IMR-90 (cell line): ENCODE results near the gene PRODH. TPM values are rescaled to one million over a fixed set of nuclear protein-coding genes. Genes with fewer than 3 reads are reported as not detected.

Experiments used
- ATAC-seq: fragments of 200-7000 bp; cut with Tn5 transposase; 2 replicates; pipeline ENCODE4 v1.9.1; 2020; ENCODE audit warnings: low read depth, mild to moderate bottlenecking, moderate library complexity
- Bru-seq: library from RNA; stranded (reverse); fragments of 400-500 nt; gene quantifications from one replicate; lab custom pipeline; 2021; lab: Mats Ljungman, UMichigan
- BruChase-seq, 2 experiments: library from RNA; stranded (reverse); fragments of 400-500 nt; gene quantifications; one replicate each; lab custom pipeline; 2021; lab: Mats Ljungman, UMichigan
- BruUV-seq: library from RNA; stranded (reverse); fragments of 400-500 nt; replicated peaks from 2 replicates; lab custom pipeline; 2021; lab: Mats Ljungman, UMichigan
- CTCF ChIA-PET: fragments of 300-600 bp; formaldehyde crosslinking; extraction: SDS; loops from one replicate; lab custom pipeline; 2021; ENCODE audit warnings: antibody characterized with exemption; lab: Yijun Ruan, JAX
- POLR2A ChIA-PET: fragments of 300-600 bp; sonication (Branson Sonifier 250); formaldehyde crosslinking; loops from one replicate; lab custom pipeline; 2022; ENCODE audit warnings: antibody characterized with exemption; ENCODE audit not compliant: unreplicated experiment; lab: Charles Lee
- DNase-seq: peaks from one replicate; pipeline ENCODE4 v3.0.0; 2013
- H2AFZ ChIP-seq: replicated peaks from 2 replicates; pipeline ENCODE3; 2013; ENCODE audit warnings: low read length, mild to moderate bottlenecking; ENCODE audit not compliant: poor library complexity
- H2AK5ac ChIP-seq: 2 replicates; pipeline ENCODE4 v1.6.1; 2013; ENCODE audit warnings: low read depth, low read length, inconsistent platforms
- H2AK9ac ChIP-seq: replicated peaks from 2 replicates; pipeline ENCODE3; 2013; ENCODE audit warnings: mild to moderate bottlenecking, low read depth, low read length, moderate library complexity; ENCODE audit not compliant: poor library complexity
- H2BK120ac ChIP-seq: 2 replicates; pipeline ENCODE4 v1.6.1; 2013; ENCODE audit warnings: low read depth, low read length, inconsistent platforms
- H2BK15ac ChIP-seq: 3 replicates; pipeline ENCODE4 v1.6.1; 2013; ENCODE audit warnings: low read depth, low read length, inconsistent platforms
- H2BK20ac ChIP-seq: 2 replicates; pipeline ENCODE4 v1.6.1; 2013; ENCODE audit warnings: low read depth, mild to moderate bottlenecking, inconsistent platforms, low read length, moderate library complexity
- H2BK5ac ChIP-seq: 2 replicates; pipeline ENCODE4 v1.6.1; 2013; ENCODE audit warnings: mild to moderate bottlenecking, low read depth, low read length, inconsistent platforms; ENCODE audit not compliant: poor library complexity, severe bottlenecking
- H3K14ac ChIP-seq: replicated peaks from 2 replicates; pipeline ENCODE4 v1.6.1; 2013; ENCODE audit warnings: low read depth, low read length, inconsistent platforms
- H3K18ac ChIP-seq: 2 replicates; pipeline ENCODE4 v1.6.1; 2013; ENCODE audit warnings: low read depth, low read length, control low read depth
- H3K23ac ChIP-seq: 2 replicates; pipeline ENCODE4 v1.6.1; 2013; ENCODE audit warnings: low read depth, low read length, inconsistent platforms
- H3K27ac ChIP-seq: 2 replicates; pipeline ENCODE4 v1.5.1; 2013; ENCODE audit warnings: mild to moderate bottlenecking, control low read depth, low read length; ENCODE audit not compliant: insufficient read depth
- H3K27me3 ChIP-seq: 2 replicates; pipeline ENCODE4 v1.6.1; 2013; ENCODE audit warnings: low read length; ENCODE audit not compliant: control insufficient read depth, insufficient read depth
- H3K36me3 ChIP-seq: 2 replicates; pipeline ENCODE4 v1.6.1; 2013; ENCODE audit warnings: low read length, mixed read lengths; ENCODE audit not compliant: control insufficient read depth, insufficient read depth
- H3K4ac ChIP-seq: 2 replicates; pipeline ENCODE4 v1.6.1; 2013; ENCODE audit warnings: low read depth, low read length, inconsistent platforms
- H3K4me1 ChIP-seq: 2 replicates; pipeline ENCODE4 v1.6.1; 2013; ENCODE audit warnings: low read length, mixed read lengths; ENCODE audit not compliant: control insufficient read depth, insufficient read depth
- H3K4me2 ChIP-seq: 2 replicates; pipeline ENCODE4 v1.6.1; 2013; ENCODE audit warnings: low read depth, mild to moderate bottlenecking, control low read depth, low read length, moderate library complexity
- H3K4me3 ChIP-seq: 2 replicates; pipeline ENCODE4 v1.5.1; 2013; ENCODE audit warnings: low read depth, mild to moderate bottlenecking, control low read depth, low read length, moderate library complexity; ENCODE audit not compliant: insufficient read depth
- H3K56ac ChIP-seq: 2 replicates; pipeline ENCODE4 v1.6.1; 2013; ENCODE audit warnings: low read length, inconsistent platforms; ENCODE audit not compliant: insufficient read depth; ENCODE audit errors: extremely low read depth
- H3K79me1 ChIP-seq, 2 experiments: 2 replicates each; pipeline ENCODE4 v1.6.1; 2013; ENCODE audit warnings: low read length in 2 of 2, inconsistent platforms in 1 of 2, low read depth in 1 of 2
- H3K9ac ChIP-seq: 2 replicates; pipeline ENCODE4 v1.6.1; 2013; ENCODE audit warnings: low read depth, low read length, control low read depth
- H3K9me1 ChIP-seq: 2 replicates; pipeline ENCODE4 v1.6.1; 2013; ENCODE audit warnings: low read length, inconsistent platforms; ENCODE audit not compliant: insufficient read depth
- H3K9me3 ChIP-seq: 2 replicates; pipeline ENCODE4 v1.6.1; 2013; ENCODE audit warnings: low read length; ENCODE audit not compliant: control insufficient read depth, insufficient read depth
- H4K20me1 ChIP-seq: 2 replicates; pipeline ENCODE4 v1.6.1; 2013; ENCODE audit warnings: low read length, inconsistent platforms; ENCODE audit not compliant: insufficient read depth
- H4K5ac ChIP-seq: 2 replicates; pipeline ENCODE4 v1.6.1; 2013; ENCODE audit warnings: mild to moderate bottlenecking, low read depth, low read length, control low read depth
- H4K8ac ChIP-seq, 2 experiments: 2 replicates each; pipeline ENCODE4 v1.6.1; 2013; ENCODE audit warnings: low read depth in 2 of 2, low read length in 2 of 2, control low read depth in 1 of 2, inconsistent platforms in 1 of 2
- H4K91ac ChIP-seq: 2 replicates; pipeline ENCODE4 v1.6.1; 2013; ENCODE audit warnings: low read depth, low read length, inconsistent platforms; ENCODE audit not compliant: insufficient read depth
- BHLHE40 ChIP-seq: fragments of 150-350 bp; IDR thresholded peaks from 2 replicates; pipeline ENCODE4 v1.6.1; 2016; ENCODE audit warnings: mild to moderate bottlenecking, low read depth, low read length
- CHD1 ChIP-seq: IDR thresholded peaks from 2 replicates; pipeline ENCODE4 v1.6.1; 2012; ENCODE audit warnings: low read depth, low read length, improper control_type of control experiment
- ELK1 ChIP-seq: fragments of 150-350 bp; IDR thresholded peaks from 2 replicates; pipeline ENCODE4 v1.6.1; 2016; ENCODE audit warnings: low read depth, mild to moderate bottlenecking, low read length, moderate library complexity, borderline replicate concordance
- FOS ChIP-seq: fragments of 150-350 bp; IDR thresholded peaks from 2 replicates; pipeline ENCODE4 v1.6.1; 2016; ENCODE audit warnings: low read depth, low read length
- MAFK ChIP-seq: IDR thresholded peaks from 2 replicates; pipeline ENCODE4 v1.6.1; 2012; ENCODE audit warnings: low read depth, low read length, improper control_type of control experiment
- MAZ ChIP-seq: IDR thresholded peaks from 2 replicates; pipeline ENCODE4 v1.6.1; 2012; ENCODE audit warnings: low read depth, mild to moderate bottlenecking, low read length, improper control_type of control experiment, moderate library complexity, borderline replicate concordance
- POLR2A ChIP-seq: IDR thresholded peaks from 2 replicates; pipeline ENCODE4 v1.6.1; 2012; ENCODE audit warnings: mild to moderate bottlenecking, low read depth, low read length
- RCOR1 ChIP-seq: IDR thresholded peaks from 2 replicates; pipeline ENCODE4 v1.6.1; 2012; ENCODE audit warnings: mild to moderate bottlenecking, low read length, improper control_type of control experiment; ENCODE audit not compliant: insufficient replicate concordance
- RFX5 ChIP-seq: IDR thresholded peaks from 2 replicates; pipeline ENCODE4 v1.8.0; 2012; ENCODE audit warnings: low read depth, mild to moderate bottlenecking, low read length, moderate library complexity
- SMC3 ChIP-seq: fragments of 150-350 bp; IDR thresholded peaks from 2 replicates; pipeline ENCODE4 v1.6.1; 2016; ENCODE audit warnings: low read depth, mild to moderate bottlenecking, antibody characterized with exemption, low read length, moderate library complexity
- USF2 ChIP-seq: fragments of 150-350 bp; IDR thresholded peaks from 2 replicates; pipeline ENCODE4 v1.6.1; 2017; ENCODE audit warnings: mild to moderate bottlenecking, antibody characterized with exemption, low read length, low read depth
- WGBS, 2 experiments: methylation state at CpG; one replicate each; pipeline versions ENCODE4 v1.1.5 to v1.1.7; 2013; ENCODE audit warnings: missing lambda C conversion rate in 2 of 2; ENCODE audit not compliant: insufficient read length in 1 of 2; ENCODE audit errors: extremely low coverage in 2 of 2; 5-methylcytosine and 5-hydroxymethylcytosine counted together
- dilution Hi-C: fragments of 300-500 bp; cut with HindIII; formaldehyde crosslinking; loops from one replicate; pipeline ENCODE4 v1.14.3; 2018; ENCODE audit warnings: low sequenced_read_pairs; ENCODE audit not compliant: unreplicated experiment
- in situ Hi-C: fragments of 300-500 bp; cut with MboI; formaldehyde crosslinking; loops from 3 replicates; pipeline ENCODE4 v1.14.3; 2019; ENCODE audit warnings: low sequenced_read_pairs, inconsistent platforms, mixed read lengths
- intact Hi-C: fragments of 100-400 bp; cut with micrococcal nuclease; formaldehyde crosslinking; loops from 2 replicates; pipeline ENCODE4 v1.10.0; 2022
- long read RNA-seq: library from polyadenylated mRNA; unstranded; transcript quantifications from one replicate; pipeline ENCODE4 v2.0.0, GENCODE V29; 2021; ENCODE audit not compliant: unreplicated experiment
- polyA plus RNA-seq, 3 experiments: library from polyadenylated mRNA; depleted of rRNA; stranded (reverse); fragments of >200 nt; gene quantifications; 2 replicates each; pipeline ENCODE4 v1.2.3, GENCODE V29; 2012; ENCODE audit warnings: low replicate concordance in 1 of 3
- total RNA-seq: library from RNA; depleted of rRNA; stranded (reverse); fragments of >200 nt; gene quantifications from 2 replicates; pipeline ENCODE4 v1.2.3, GENCODE V29; 2012; rRNA removed

The PRODH gene, protein sequence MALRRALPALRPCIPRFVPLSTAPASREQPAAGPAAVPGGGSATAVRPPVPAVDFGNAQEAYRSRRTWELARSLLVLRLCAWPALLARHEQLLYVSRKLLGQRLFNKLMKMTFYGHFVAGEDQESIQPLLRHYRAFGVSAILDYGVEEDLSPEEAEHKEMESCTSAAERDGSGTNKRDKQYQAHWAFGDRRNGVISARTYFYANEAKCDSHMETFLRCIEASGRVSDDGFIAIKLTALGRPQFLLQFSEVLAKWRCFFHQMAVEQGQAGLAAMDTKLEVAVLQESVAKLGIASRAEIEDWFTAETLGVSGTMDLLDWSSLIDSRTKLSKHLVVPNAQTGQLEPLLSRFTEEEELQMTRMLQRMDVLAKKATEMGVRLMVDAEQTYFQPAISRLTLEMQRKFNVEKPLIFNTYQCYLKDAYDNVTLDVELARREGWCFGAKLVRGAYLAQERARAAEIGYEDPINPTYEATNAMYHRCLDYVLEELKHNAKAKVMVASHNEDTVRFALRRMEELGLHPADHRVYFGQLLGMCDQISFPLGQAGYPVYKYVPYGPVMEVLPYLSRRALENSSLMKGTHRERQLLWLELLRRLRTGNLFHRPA
- total RNA-seq (not detected in 2 replicates), polyA plus RNA-seq (2012; rRNA removed) (0.02 TPM in 1 of 2 replicates, not detected in the other), Bru-seq, nascent RNA (not detected), BruChase-seq, experiment 1, labeled RNA remaining after a 6-hour chase (not detected), BruChase-seq, experiment 2, labeled RNA remaining after a 2-hour chase (not detected)
- not detected in 2 replicates for polyA plus RNA-seq (2012; cell fraction: cytosol; rRNA removed)
- polyA plus RNA-seq (2012; cell fraction: nucleus; rRNA removed; ENCODE audit: low replicate concordance), result 0.02 and 0.06 TPM in 2 replicates
- long read RNA-seq, result 0 reads

- dilution Hi-C loops, result no loop called here
- Histone ChIP-seq H3K23ac (no peak within 1 kb of the TSS), H3K27ac (no peak within 1 kb of the TSS), H3K36me3 (no peaks in the 10 kb centered on the region), H4K5ac (no peak within 1 kb of the TSS), H3K4me2 (no peak within 1 kb of the TSS), H2AK9ac (no peak within 1 kb of the TSS), H2AFZ (no peak within 1 kb of the TSS), H3K79me1 (no peaks in the 10 kb centered on the region), H3K18ac (no peak within 1 kb of the TSS), H3K9me3 (no peaks in the 10 kb centered on the region), H2AK5ac (no peak within 1 kb of the TSS), H3K4ac (no peak within 1 kb of the TSS), H2BK120ac (no peak within 1 kb of the TSS), H3K27me3 (no peaks in the 10 kb centered on the region), H2BK5ac (no peak within 1 kb of the TSS), H3K4me3 (no peak within 1 kb of the TSS), H2BK20ac (no peak within 1 kb of the TSS), H2BK15ac (no peak within 1 kb of the TSS), H4K91ac (no peak within 1 kb of the TSS), H3K14ac (no peak within 1 kb of the TSS), H3K4me1 (no peaks in the 10 kb centered on the region), H3K9ac (no peak within 1 kb of the TSS), H4K20me1 (no peaks in the 10 kb centered on the region), H3K56ac (no peak within 1 kb of the TSS), H3K9me1 (no peaks in the 10 kb centered on the region), H4K8ac (no peak within 1 kb of the TSS)
- ATAC-seq (peak; percentile 56), DNase-seq (no peak)
- in situ Hi-C loops, result no loop called here
- TF ChIP-seq ELK1 (no peak), USF2 (no peak), CHD1 (no peak), RFX5 (no peak), BHLHE40 (no peak), RCOR1 (no peak), MAZ (no peak), MAFK (no peak), POLR2A (no peak), SMC3 (no peak), FOS (no peak)
- intact Hi-C loops, result no loop called here
- WGBS, 2 experiments, result no CpG with 5 or more reads among the region's 67 CpGs
- POLR2A ChIA-PET, result no interaction called here
- BruUV-seq, result no TSS peak
- CTCF ChIA-PET, result interaction anchor here (0.6 kb wide), 1 partner anchor 18 kb away, joined by 3 read pairs; no protein-coding TSS in a partner anchor
These were observed at the start of gene PRODH for GRCh38 chr22:18935889-18936529. Gene PRODH, minus strand, starts transcription at chr22:18936293. Its CDS starts 6 bp downstream, at chr22:18936287.
